Measurements from ENCODE around the gene SMYD1.
A peak's percentile ranks its signal among the peaks of the same experiment; 100 is the strongest.

SMYD1 gene

DNA sequence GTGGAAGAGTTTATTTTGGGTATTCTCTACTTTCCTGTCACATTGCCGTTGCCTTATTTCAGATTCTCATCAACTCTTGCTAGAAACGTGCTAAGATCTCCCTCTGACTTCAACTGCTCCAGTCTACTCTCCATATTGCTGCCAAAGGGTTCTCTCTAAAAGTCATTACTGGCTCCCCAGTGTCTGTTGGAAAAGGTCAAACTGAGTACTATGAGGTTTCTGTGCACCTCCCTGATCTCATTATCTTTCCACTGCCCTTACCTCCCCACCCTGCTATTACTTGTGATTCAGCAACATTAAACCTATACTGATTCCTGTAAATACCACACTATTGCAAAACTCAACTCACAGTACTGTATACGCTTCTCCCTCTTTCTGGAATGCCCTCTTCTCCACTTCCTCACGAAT, 10.2 kb upstream of the SMYD1 start:
- no peak for FAIRE-seq

DNA sequence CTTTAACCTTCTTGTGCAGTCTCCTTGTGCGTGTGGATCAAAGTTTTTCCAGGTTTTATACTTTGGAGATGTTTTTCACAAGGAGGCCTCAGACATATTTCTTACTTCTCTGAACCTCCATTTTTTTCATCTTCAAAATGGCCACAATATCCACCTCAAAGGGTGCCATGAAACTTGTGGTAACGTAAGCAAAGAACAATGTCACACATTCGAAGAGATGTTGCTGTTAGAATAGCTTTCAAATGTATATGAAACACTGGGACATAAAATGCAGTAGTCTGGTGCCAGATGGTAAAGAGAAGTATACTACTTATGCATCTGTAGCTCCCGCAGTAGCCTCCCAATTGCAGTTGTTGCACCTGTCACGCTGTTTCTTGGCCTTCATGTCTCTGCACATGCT, 9.4 kb upstream of the SMYD1 start:
- FAIRE-seq: no peak

DNA sequence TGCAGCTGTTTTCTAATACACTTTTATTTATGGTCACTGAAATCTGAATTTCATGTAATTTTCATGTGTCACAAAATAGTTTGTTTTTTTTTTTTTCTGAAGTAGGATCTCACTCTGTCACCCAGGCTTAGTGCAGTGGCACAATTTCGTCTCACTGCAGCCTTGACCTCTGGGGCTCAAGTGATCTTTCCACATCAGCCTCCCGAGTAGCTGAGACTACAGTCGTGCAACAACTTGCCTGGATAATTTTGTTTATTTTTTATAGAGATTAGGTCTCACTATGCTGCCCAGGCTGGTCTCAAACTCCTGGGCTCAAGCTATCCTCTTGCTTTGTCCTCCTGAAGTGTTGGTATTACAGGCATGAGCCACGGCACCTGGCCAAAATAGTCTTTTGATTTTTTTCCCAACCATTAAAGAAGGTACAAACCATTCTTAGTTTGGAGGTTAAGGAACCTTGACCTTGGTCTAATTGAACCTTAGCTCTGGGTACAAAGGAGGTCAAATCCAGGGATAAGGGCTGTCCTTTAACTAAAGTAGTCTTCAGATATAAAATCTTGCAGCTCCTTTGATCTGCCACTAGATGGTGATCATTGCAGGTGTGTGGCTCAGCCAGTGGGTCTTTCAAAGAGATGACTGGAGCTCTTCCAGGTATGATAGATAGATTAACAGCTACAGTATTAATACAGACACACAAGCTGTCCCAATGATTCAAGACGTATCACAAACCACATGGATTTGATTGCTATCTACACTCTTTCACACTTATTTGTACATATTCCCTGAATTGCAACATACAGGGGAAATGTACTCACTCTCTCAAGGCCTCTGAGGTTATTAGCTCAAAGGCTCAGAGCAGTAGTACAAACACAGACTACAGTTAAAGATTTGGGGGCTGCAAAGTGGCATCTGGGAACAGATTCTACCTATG, 7.4 kb upstream of the SMYD1 start:
- FAIRE-seq: peak; percentile 68

DNA sequence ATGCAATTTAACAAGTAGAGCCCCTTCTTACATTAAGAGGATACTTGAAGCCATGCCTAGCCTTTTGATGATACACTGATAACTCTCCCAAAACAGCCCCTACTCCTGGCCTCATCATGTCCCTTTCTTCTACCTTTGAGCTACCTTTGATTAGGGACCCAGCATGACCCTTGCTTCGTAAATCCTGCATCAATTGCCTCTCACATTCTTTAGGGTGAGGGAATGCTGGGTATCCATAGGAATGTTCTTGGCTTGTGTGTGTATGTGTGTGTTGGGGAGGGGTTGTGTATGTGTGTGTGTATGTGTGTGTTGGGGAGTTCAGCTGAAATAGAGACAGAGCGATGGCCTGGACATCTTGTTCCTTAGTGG, 6.7 kb upstream of the SMYD1 start:
- no peak for FAIRE-seq

- no peak for FAIRE-seq
These were observed 6.3 kb upstream of the SMYD1 start for GRCh38 chr2:88061295-88061694.

DNA sequence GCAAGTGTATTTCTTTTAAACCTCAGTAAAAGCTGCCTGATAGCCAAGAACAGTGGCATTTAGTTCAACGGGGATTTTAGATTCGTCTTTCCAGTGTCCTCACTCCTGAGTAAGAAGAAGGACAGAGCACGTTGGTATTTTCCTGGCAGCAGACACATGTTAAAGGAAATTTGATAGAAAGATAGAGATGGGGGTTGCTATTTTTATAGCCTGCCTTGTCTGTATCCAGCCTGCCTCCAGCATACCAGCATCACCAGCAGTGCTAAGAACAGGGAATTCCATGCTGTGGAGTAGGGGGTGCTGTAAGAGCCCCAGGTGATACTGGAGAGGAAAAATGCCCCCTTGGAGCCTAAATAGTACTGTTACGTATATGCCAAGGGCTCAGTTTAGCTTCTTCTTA, 1.1 kb upstream of the SMYD1 start:
- no peak for FAIRE-seq

DNA sequence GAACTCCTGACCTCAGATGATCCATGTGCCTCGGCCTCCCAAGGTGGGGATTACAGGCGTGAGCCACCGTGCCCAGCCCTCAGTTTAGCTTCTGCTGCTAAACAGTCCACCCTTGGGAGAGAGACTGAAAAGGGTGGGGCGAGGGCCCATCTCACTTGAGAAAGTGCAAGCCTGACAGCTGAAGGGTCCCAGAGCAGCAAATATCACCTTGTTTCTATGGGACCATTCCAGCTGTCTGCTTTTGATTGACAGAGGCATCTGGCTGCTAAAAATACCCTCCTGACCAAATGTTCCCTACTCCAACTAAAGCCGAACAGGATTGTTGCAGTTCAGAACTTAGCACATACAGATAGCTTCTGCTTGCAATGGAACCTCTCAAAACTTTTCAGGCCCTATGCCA, 436 bp upstream of the SMYD1 start:
- FAIRE-seq: no peak

DNA sequence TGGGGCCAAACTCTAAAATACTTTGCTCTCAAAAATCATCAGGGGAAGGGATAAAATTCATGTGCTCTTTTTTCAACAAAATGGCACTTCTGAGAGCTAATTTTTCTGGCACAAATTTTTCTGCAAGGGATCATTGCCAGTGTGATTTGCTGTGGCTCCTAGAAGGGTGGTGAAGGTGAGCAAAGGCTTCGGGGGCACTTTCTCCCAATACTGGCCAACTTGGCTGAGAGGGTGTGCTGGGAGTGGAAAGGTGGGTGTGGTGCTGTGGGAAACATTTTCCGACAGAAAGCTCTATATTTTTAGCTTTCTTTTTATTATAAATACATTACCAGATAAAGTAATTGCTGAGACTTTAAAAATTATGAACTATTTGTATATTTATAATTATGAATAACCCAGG, 419 bp downstream of the SMYD1 start:
- FAIRE-seq: no peak

DNA sequence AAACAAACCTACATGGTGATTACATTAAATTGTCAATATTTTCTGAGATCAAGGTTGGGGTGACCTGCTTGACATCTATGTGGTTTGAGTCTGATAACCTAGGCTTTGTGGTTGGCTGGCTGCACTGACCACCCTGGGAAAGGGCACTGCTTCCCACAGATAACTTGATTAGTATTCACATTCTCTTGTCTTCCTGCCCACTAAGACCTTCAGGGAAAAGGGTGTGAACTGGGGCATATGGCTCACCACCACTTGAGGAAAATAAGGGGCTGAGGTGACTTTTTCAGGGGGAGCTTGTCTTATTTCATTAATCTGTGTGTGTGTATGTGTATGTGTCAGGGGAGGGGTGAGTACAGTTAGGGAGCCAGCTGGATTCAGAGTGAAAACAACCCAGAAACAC, 1.5 kb downstream of the SMYD1 start:
- no peak for FAIRE-seq

DNA sequence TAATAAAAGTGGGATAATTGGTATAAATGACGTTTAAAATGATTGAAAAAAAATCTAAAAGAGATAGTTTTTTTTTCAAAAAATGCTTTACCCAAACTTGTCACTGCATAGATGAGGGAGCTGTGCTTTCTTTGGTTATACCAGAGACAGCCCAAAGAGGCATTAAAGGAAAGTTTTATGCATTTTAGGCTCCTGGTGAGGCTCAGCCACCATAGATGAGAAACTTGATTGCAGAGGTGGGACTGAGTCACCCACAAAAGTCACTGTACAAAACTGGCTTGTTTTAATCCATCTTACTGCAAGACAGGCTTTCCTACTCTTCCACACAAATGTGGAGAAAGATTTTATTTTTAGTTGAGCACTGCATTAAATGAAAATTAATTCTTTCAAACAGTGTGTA, 2.4 kb downstream of the SMYD1 start:
- FAIRE-seq: no peak

DNA sequence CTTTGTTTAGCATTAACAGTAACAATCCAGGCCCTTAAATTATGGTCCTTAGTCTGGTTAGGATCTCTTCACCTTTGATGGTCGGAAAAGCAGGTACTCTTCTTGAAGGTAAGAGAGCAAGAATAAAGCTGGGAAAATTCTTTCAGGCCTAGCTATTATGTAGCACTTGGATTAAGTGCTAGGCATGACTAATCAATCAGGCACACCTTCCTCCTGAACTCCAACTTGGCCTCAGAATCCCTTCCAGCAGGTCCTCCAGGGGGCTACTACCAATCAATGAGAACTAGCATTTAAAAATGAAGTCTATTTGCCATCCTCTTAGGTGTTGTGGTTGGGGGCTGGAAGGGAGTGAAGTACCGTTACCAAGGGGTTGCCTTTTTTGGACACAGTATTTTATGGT, 3.7 kb downstream of the SMYD1 start:
- FAIRE-seq: no peak

DNA sequence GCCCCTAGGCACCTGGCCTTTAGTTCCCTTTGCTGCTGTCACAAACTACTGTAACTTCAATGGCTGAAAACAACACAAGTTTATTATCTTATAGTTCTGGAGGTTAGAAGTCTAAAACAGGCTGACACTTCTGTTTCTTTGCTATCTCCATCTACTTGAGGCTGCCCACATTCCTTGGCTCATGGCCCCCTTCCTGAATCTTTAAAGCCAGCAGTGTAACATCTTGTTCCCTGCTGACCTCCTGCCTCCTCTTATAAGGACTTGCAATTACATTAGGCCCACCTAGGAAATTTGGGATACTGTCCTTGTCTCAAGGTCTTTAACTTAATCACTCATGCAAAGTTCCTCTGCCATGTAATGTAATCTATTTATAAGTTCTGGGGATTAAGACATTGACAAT, 6.5 kb downstream of the SMYD1 start:
- FAIRE-seq: no peak

DNA sequence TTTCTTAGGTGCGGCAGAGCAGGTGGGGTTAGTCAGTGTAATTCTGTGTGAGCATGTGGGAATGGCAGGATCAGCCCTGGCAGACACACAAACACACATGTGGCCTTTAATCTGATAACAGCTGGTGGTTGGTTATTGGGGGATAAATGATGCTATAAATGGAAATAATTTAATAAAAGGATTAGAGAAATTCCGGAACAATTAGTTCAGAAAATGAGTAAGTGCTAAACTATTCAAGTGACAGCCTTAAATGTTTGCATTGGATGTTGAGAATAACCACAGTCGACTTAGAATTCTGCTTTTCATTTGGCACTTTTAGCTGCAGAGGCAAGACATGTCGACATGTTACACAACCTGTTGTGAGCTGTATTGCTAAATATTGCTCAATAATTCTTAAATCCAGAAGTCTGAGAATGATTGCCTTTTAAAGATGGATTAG, 7.2 kb downstream of the SMYD1 start:
- no peak for FAIRE-seq

DNA sequence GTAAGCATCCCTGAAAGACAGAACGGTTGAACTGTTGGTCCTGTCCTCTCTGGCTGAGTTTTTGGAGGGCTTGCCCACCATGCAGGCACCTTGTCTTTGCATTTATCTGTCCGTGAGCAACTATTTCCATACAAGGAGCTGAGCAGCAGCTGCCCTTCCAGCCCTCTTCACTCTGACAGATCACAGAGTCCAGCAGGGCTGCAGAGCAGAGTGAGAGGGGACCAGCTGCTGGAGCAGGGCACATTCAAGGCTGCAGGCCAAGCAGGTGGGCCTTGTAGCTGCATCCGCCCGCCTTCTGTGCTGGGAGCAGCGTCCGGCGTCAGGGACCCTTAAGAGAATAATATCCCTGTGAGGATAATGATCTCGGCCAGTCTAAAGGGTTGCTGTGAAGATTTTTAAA, 9.5 kb downstream of the SMYD1 start:
- FAIRE-seq: no peak

DNA sequence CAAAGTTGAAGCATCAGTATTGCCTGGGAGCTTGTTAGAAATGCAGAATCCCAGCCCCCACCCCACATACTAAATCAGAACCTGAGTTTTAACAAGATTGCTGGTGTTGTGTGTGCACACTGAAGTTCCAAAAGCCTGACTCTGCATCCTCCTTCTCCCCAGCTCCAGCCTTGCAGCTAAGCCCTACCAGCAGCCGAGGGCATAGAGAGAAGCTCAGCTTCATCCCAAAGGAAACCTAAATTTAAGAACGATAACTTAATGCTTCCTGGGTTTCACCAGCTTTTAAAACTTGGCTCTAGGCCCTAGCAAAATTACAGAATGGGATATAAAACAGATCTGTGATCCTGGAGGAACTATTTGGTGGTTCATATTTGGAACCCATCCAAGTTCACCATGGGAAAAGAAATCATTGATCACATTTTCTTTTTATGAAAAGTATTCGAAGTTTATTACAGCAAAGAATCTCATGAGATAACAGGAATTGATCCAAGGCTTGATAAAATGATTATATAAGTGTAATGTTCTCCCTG, 11.1 kb downstream of the SMYD1 start:
- no peak for FAIRE-seq

DNA sequence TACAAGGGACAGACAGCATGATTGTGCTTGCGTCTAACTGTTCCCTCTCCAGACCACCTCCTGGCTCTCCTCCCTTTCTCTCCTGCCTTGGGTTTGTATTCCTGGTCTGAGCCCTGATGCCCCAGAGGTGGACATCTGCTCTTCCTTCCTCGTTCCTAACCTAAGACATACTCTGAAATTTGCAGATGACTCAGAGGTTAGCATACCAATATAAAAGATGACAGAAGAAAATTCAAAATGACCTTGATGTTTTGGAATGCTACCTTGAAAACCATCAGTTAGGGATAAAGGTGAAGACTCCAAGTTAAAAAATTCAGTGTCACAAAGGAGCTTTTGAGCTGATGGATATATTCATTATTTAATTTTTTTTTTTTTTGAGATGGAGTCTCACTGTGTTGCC, 12.9 kb downstream of the SMYD1 start:
- no peak for FAIRE-seq

DNA sequence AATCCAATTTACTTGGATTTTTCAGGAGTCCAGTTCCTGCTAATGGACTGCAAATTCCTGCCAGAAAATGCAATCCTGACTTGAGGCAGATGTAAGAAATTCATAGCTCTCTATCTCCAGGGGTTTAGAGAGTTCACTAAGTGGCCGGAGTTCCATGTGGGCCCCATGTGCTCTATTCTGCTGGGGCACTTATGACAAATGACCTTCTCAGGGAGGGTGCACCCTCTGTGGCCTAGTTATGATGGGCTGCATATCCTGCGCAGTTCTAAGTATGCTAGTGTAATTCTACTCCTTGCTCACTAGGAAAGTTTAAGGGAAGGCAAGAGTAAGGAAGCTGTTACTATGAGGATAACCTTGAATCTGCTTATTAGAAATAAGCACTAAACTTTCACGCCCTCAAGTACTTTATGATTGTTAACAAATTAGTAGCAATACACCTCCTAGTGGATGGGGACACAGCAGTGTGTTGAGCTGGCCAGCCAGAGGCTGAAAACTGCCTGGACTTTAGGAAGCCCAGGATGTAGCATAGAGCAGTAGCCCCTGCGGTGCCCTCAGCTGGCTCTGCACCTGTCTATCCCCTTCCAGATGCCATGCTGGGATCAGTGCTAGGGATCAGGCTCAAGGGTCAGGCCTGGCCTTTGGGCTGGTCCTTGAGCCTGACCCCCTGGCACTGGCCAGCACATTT, 14.4 kb downstream of the SMYD1 start:
- FAIRE-seq: no peak

GRCh38 chr2:88082781-88083180, 15.2 kb downstream of the SMYD1 start:
- no peak for FAIRE-seq

- FAIRE-seq: no peak
These were observed 17.5 kb downstream of the SMYD1 start for GRCh38 chr2:88085099-88085498.

DNA sequence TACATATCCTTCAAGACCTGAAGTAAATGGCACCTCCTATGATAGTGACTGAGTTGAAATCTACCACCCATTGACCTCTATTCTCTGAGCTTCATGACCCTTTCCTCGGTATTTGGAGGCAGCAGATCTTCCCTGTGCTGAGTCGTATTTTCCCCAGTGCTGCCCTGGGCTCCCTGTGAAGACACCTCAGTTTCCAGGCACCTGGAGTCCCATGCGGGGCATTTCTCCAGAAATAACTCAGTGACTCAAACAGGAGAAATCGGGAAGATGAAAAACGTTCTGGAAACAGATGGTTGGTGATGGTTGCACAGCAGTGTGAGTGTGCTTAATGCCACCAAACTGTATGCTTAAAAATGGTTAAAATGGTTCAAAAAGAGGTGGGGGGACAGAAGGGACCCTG, 18.0 kb downstream of the SMYD1 start:
- FAIRE-seq: no peak

GRCh38 chr2:88086401-88086800, 18.8 kb downstream of the SMYD1 start:
- no peak for FAIRE-seq

DNA sequence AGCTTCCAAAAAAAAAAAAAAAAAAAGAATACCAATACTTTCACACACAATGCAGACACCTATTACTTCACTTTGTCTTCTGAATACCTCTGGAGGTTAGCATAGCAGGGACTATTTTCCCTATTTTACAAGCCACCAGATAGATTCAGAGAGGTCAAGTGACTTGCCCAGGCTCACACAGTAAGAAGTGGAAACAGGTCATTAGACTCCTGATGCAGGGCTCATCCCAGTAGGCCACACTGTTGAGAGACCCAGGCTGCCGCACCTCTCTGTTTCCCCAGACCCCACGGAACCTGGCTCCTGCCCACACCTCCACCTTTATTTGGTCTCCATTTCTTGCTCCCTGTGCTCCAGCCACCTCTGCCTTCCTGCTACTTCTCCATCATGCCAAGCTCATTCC, 19.4 kb downstream of the SMYD1 start:
- FAIRE-seq: no peak

GRCh38 chr2:88087763-88088162, 20.1 kb downstream of the SMYD1 start:
- FAIRE-seq: no peak

DNA sequence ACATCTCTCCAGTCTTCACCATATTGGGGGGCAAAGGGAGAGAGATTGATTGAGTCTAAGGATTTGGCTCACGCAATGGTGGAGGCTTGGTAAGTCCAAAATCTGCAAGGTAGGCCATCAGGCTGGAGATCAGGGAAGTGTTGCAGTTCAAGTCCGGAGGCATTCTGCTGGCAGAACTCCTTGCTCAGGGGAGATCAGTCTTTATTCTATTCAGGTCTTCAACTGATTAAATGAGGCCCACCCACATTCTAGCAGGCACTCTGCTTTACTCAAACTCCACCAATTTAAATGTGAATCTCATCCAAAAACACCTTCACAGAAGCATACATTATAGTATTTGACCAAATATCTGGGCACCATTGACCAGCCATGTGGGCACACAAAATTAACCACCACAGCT, 21.4 kb downstream of the SMYD1 start:
- FAIRE-seq: no peak
